Transverse colon (tissue), 4 donors: ENCODE measurements around the gene NASP. TPM values are rescaled to one million over a fixed set of nuclear protein-coding genes. Genes with fewer than 3 reads are reported as not detected.

Experiments
- DNase-seq: peaks from one replicate; pipeline ENCODE4 v3.0.0-alpha.2; 2019
- H3K27ac ChIP-seq, 4 donors: fragments of 200-600 bp; sonication (generic); 2 replicates each; pipeline ENCODE4 v1.5.1; 2016 to 2018; ENCODE audit warnings: inconsistent platforms in 4 of 4
- H3K27me3 ChIP-seq: fragments of 200-600 bp; sonication (generic); 2 replicates; pipeline ENCODE4 v1.5.1; 2017; ENCODE audit warnings: inconsistent platforms
- H3K36me3 ChIP-seq, 4 donors: fragments of 200-600 bp; sonication (generic); 2 replicates each; pipeline ENCODE4 v1.5.1; 2017 to 2019; ENCODE audit warnings: inconsistent platforms in 4 of 4
- H3K4me1 ChIP-seq, 4 donors: fragments of 200-600 bp; sonication (generic); 2 replicates each; pipeline ENCODE4 v1.5.1; 2017 to 2020; ENCODE audit warnings: inconsistent platforms in 4 of 4
- H3K4me3 ChIP-seq, 4 donors: fragments of 200-600 bp; sonication (generic); 1 replicate in 1 of 4; 2 replicates in 3 of 4; pipeline versions ENCODE4 v1.5.1 to v1.6.1; 2017 to 2019; ENCODE audit warnings: inconsistent platforms in 4 of 4
- H3K9me3 ChIP-seq, 2 donors: fragments of 200-600 bp; sonication (generic); 2 replicates each; pipeline ENCODE4 v1.5.1; 2017 to 2019; ENCODE audit warnings: inconsistent platforms in 2 of 2
- CTCF ChIP-seq, 5 experiments: fragments of 200-600 bp in 3 of 5; fragments of 450-650 bp in 2 of 5; sonication (generic) in 3 of 5; IDR thresholded peaks; 1 replicate in 2 of 5; 2 replicates in 3 of 5; pipeline ENCODE4 v1.5.1; 2016 to 2017; ENCODE audit warnings: antibody characterized with exemption in 5 of 5, inconsistent platforms in 3 of 5, mild to moderate bottlenecking in 2 of 5, moderate library complexity in 1 of 5
- EP300 ChIP-seq: sonication (generic); formaldehyde crosslinking; IDR thresholded peaks from one replicate; pipeline ENCODE4 v1.6.1; 2017; ENCODE audit warnings: antibody characterized with exemption, low read depth
- POLR2A ChIP-seq: fragments of 450-650 bp; IDR thresholded peaks from one replicate; pipeline ENCODE4 v1.6.1; 2016; ENCODE audit warnings: antibody characterized with exemption, mild to moderate bottlenecking, moderate library complexity
- POLR2AphosphoS5 ChIP-seq, 3 donors: sonication (generic); formaldehyde crosslinking; IDR thresholded peaks; one replicate each; pipeline ENCODE4 v1.6.1; 2016; ENCODE audit warnings: antibody characterized with exemption in 3 of 3
- WGBS, 2 donors: methylation state at CpG; one replicate each; pipeline ENCODE4 v1.1.5; 2018; ENCODE audit warnings: low coverage in 1 of 2; 5-methylcytosine and 5-hydroxymethylcytosine counted together
- in situ Hi-C, 4 donors: fragments of 200-750 bp; cut with MboI; loops; one replicate each; pipeline versions ENCODE4 v1.15.0 to v1.15.1; 2017; ENCODE audit warnings: low sequenced_read_pairs in 3 of 4, low pct_ligation_motif_present in 1 of 4, low pct_unique_long_range_greater_than_20kb in 1 of 4
- intact Hi-C: fragments of 100-400 bp; cut with DNase I; formaldehyde crosslinking; loops from one replicate; pipeline ENCODE4 v1.15.1; 2023; ENCODE audit warnings: low total_unique reads
- total RNA-seq, 4 donors: library from RNA; depleted of rRNA; stranded (reverse); fragments of >200 nt; gene quantifications; one replicate each; pipeline ENCODE4 v1.1.0, GENCODE V29; 2016

NASP gene
- total RNA-seq, 4 donors from 2014 or later, result 34.4 to 62.2 (median 37.5) TPM

GRCh38 chr1:45617618-45618017, 33.8 kb downstream of the NASP start:
- 79 to 80% methylated on average over 3 to 4 of the region's 4 CpGs for WGBS, 2 donors
- Histone ChIP-seq H3K27ac (no peak overlapping the region), H3K4me1 (peaks cover 0 to 11% (median 6%) of the 10 kb centered on the region in 4 donors), H3K36me3 (peaks cover 0 to 44% (median 20%) of the 10 kb centered on the region in 4 donors), H3K4me3 (no peak overlapping the region), H3K9me3 (no peaks in the 10 kb centered on the region), H3K27me3 (no peaks in the 10 kb centered on the region)
- TF ChIP-seq CTCF (IDR thresholded peaks at IDR 0.05) (no peak), POLR2A (no peak), EP300 (no peak), POLR2AphosphoS5 (IDR thresholded peaks at IDR 0.05) (no peak)
- in situ Hi-C loops (no loop called here), intact Hi-C loops (no loop called here)
- DNase-seq, result no peak

DNA sequence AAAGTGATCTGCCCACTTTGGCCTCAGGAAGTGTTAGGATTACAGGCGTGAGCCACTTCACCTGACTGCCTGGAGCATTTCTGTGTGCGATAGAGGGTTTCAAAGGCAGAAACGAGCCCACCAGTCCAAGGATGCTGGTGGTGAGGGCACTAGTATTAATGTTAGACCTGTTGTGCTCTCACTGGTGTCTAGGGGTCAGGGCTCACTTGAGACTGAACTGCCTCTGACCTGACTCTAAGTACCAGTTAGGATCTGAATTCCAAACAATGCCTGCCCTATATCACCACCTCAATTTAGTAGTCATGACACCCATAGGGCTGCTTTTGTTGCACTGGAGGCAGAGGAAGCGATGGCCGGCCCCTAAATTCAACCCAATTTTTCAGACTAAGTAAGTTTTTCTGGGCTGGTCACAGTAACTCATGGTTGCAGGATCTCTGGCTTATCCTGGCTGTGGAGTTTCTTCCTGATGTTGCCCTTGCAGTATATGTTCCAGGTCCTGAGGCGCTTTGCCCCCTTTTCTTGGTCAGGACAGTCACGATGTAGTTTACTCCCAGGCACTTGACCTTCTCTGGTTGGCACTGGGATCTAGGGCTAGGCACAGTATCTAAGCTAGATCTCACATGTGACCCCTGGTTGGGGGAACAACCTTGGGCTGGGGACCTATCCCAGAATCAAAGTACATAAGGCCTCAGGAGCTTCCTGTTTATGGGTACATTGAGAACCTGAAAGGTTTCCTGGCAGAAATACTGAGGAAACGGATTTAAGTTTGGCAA, 35.5 kb downstream of the NASP start:
- in situ Hi-C loops (no loop called here), intact Hi-C loops (no loop called here)
- Histone ChIP-seq H3K36me3 (peaks cover 0 to 39% (median 18%) of the 10 kb centered on the region in 4 donors), H3K4me1 (peaks cover 2 to 12% (median 6%) of the 10 kb centered on the region in 4 donors), H3K27ac (no peak overlapping the region), H3K4me3 (no peak overlapping the region), H3K27me3 (no peaks in the 10 kb centered on the region), H3K9me3 (no peaks in the 10 kb centered on the region)
- TF ChIP-seq POLR2AphosphoS5 (IDR thresholded peaks at IDR 0.05) (peak in 2 of 3 donors; percentile 7 to 44), POLR2A (no peak)
- no peak for DNase-seq
- WGBS, 2 donors, result 44 to 67% methylated on average over 1 to 8 of the region's 8 CpGs

- no peaks in the 10 kb centered on the region for H3K27me3 ChIP-seq
- intact Hi-C loops, result no loop called here
- no peak for TF ChIP-seq CTCF (IDR thresholded peaks at IDR 0.05)
- peak in 1 of 3 donors; percentile 3 for TF ChIP-seq POLR2AphosphoS5 (IDR thresholded peaks at IDR 0.05)
- no peak for TF ChIP-seq EP300
- TF ChIP-seq POLR2A, result no peak
- H3K4me3 ChIP-seq, result no peak overlapping the region
- H3K4me1 ChIP-seq, result peaks cover 2 to 12% (median 6%) of the 10 kb centered on the region in 4 donors
- peak overlapping the region in 3 of 4 donors; percentile 9 to 28 (median 13) for H3K27ac ChIP-seq
- WGBS, 2 donors, result 83 to 92% methylated on average over 1 to 17 of the region's 17 CpGs
- in situ Hi-C loops, result no loop called here
- no peak for DNase-seq
- no peaks in the 10 kb centered on the region for H3K9me3 ChIP-seq
- peaks cover 0 to 30% (median 12%) of the 10 kb centered on the region in 4 donors for H3K36me3 ChIP-seq
These were observed 37.0 kb downstream of the NASP start for GRCh38 chr1:45620588-45621500.

DNA sequence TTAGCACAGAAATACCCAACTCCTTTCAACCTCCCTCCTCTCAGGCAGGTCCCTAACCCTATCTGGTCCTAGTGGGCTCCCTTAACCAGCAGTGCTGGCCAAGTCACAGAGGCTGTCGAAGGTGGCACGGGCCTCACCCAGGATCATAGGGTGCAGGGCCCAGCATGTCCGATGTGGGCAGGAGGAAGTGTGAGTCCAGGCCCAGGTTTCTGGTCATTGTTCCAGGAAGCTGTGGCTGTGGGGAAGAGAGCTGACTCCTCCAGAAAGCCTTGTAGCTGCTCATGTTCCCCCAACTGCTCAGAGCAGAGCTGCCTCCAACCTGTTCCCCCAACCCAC, 37.6 kb downstream of the NASP start:
- DNase-seq, result no peak
- no peaks in the 10 kb centered on the region for H3K27me3 ChIP-seq
- in situ Hi-C loops, result no loop called here
- peaks cover 2 to 12% (median 6%) of the 10 kb centered on the region in 4 donors for H3K4me1 ChIP-seq
- peak overlapping the region in 3 of 4 donors; percentile 9 to 28 (median 13) for H3K27ac ChIP-seq
- H3K36me3 ChIP-seq, result peaks cover 0 to 30% (median 9%) of the 10 kb centered on the region in 4 donors
- no peak overlapping the region for H3K4me3 ChIP-seq
- intact Hi-C loops, result no loop called here
- peak in 1 of 3 donors; percentile 15 for TF ChIP-seq POLR2AphosphoS5 (IDR thresholded peaks at IDR 0.05)
- TF ChIP-seq POLR2A, result no peak
- H3K9me3 ChIP-seq, result no peaks in the 10 kb centered on the region
- WGBS, 2 donors, result 51% methylated on average over 3 of the region's 3 CpGs; no CpG with 5 or more reads in 1 of the 2 donors
